HCEC 1CT (cell line): ENCODE results near the gene RANGRF.

ENCODE experiments used
- DNase-seq: peaks from one replicate; pipeline ENCODE4 v3.0.0-alpha.2; 2017

RANGRF gene

GRCh38 chr17:8314797-8315763 lies 26.6 kb downstream of the RANGRF start:
- no peak for DNase-seq

- DNase-seq: no peak
These were observed 27.3 kb downstream of the RANGRF start for GRCh38 chr17:8315764-8316217.

GRCh38 chr17:8318010-8318935 lies 29.8 kb downstream of the RANGRF start:
- no peak for DNase-seq

- no peak for DNase-seq
These were observed 31.8 kb downstream of the RANGRF start for GRCh38 chr17:8320262-8320661.

GRCh38 chr17:8320990-8321389 lies 32.5 kb downstream of the RANGRF start:
- DNase-seq: no peak

GRCh38 chr17:8322061-8322460 lies 33.6 kb downstream of the RANGRF start:
- DNase-seq: no peak

GRCh38 chr17:8324132-8324531 lies 35.7 kb downstream of the RANGRF start:
- DNase-seq: no peak

- DNase-seq: no peak
These were observed 36.5 kb downstream of the RANGRF start for GRCh38 chr17:8324923-8325322.

- no peak for DNase-seq
These were observed 38.2 kb downstream of the RANGRF start for GRCh38 chr17:8326511-8327302.

- no peak for DNase-seq
These were observed 38.8 kb downstream of the RANGRF start for GRCh38 chr17:8327303-8327649.

GRCh38 chr17:8332128-8332527 lies 43.7 kb downstream of the RANGRF start:
- DNase-seq: no peak

- DNase-seq: no peak
These were observed 44.2 kb downstream of the RANGRF start for GRCh38 chr17:8332688-8333087.

- no peak for DNase-seq
These were observed 44.8 kb downstream of the RANGRF start for GRCh38 chr17:8333281-8333680.

GRCh38 chr17:8337802-8338752 lies 49.6 kb downstream of the RANGRF start:
- DNase-seq: no peak

- DNase-seq: no peak
These were observed 50.3 kb downstream of the RANGRF start for GRCh38 chr17:8338753-8339140.

- DNase-seq: no peak
These were observed 51.1 kb downstream of the RANGRF start, which contains the start of gene ODF4 for GRCh38 chr17:8339540-8339939. Gene ODF4 (plus strand): TSS chr17:8339840. CDS start chr17:8340052, 212 bp downstream.
